Suprapubic skin (tissue), 3 donors: ENCODE data around the gene C17orf75.

Source experiments
- POLR2AphosphoS5 ChIP-seq, 3 donors: sonication (generic); formaldehyde crosslinking; IDR thresholded peaks; one replicate each; pipeline ENCODE4 v1.6.1; 2017; ENCODE audit warnings: antibody characterized with exemption in 3 of 3
- TF ChIP-seq, protein P1 (sequence below), 2 donors: fragments of 200-600 bp in 1 of 2; fragments of 450-650 bp in 1 of 2; sonication (generic) in 1 of 2; IDR thresholded peaks; one replicate each; pipeline ENCODE4 v1.5.1; 2016 to 2019; ENCODE audit warnings: antibody characterized with exemption in 2 of 2, mild to moderate bottlenecking in 1 of 2, moderate library complexity in 1 of 2

- no peak for TF ChIP-seq POLR2AphosphoS5 (IDR thresholded peaks at IDR 0.05)
- TF ChIP-seq, protein P1, sequence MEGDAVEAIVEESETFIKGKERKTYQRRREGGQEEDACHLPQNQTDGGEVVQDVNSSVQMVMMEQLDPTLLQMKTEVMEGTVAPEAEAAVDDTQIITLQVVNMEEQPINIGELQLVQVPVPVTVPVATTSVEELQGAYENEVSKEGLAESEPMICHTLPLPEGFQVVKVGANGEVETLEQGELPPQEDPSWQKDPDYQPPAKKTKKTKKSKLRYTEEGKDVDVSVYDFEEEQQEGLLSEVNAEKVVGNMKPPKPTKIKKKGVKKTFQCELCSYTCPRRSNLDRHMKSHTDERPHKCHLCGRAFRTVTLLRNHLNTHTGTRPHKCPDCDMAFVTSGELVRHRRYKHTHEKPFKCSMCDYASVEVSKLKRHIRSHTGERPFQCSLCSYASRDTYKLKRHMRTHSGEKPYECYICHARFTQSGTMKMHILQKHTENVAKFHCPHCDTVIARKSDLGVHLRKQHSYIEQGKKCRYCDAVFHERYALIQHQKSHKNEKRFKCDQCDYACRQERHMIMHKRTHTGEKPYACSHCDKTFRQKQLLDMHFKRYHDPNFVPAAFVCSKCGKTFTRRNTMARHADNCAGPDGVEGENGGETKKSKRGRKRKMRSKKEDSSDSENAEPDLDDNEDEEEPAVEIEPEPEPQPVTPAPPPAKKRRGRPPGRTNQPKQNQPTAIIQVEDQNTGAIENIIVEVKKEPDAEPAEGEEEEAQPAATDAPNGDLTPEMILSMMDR (IDR thresholded peaks at IDR 0.05) = no peak
These were observed 56.7 kb downstream of the C17orf75 start for GRCh38 chr17:32285306-32285705.
